GM18505 (cell line): ENCODE data around the gene DMGDH.

Experiments used
- ATAC-seq: cut with Tn5 transposase; IDR thresholded peaks from one replicate; pipeline ENCODE4 v1.9.1; 2021; ENCODE audit not compliant: unreplicated experiment
- POLR2A ChIP-seq: IDR thresholded peaks from 4 replicates; pipeline ENCODE4 v1.6.1; 2011; ENCODE audit warnings: borderline replicate concordance; ENCODE audit not compliant: insufficient read depth, insufficient read length; ENCODE audit errors: extremely low read depth

The DMGDH gene

DNA sequence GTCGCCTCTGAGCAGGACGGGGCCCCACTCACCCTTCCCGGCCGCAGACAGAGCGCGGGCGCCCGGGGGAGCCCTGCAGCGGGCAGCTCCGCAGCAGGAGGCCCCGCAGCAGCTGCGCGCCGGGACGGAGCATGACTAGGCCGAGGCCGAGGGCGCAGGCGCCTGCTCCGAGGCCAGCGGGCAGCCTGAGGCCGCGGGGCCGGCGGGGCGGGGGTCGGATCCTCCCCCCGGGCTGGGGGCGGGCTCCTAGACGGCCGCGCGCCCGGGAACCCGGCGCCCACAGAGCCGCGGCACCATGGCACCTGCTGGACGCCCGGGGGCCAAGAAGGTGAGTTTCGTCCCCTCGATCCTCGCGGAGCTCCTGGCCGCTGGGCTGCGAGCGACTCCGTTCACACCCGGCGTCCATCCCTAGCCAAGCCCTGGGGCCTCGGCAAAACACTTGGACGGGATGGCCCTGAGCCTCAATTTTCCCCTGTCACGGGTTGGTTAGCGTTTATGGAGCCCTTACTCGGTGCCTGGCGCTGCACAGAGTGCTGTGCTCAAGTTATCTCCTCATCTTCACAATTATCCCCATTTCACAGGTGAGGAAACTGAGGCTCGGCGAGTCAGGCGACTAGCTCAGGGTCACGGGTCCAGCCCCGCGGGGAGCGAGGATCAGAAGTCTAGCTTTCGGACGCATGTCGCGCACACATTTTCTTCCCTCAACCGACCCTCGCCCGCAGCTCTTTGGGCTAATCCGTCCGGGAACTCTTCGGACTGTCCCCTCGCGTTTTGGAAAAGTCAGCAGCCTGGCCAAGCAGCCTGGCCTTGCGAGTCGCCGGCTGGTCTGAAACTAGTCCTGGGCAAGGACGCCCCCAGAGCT lies at the start of gene DMGDH, which contains the start of gene BHMT2:
TSS of gene DMGDH (minus strand) at position 187 of the 862 bp plus-strand sequence. CDS start at position 133, 54 bp downstream.
TSS of gene BHMT2 (plus strand) at position 280 of the 862 bp plus-strand sequence. CDS start at position 296, 16 bp downstream.
- no peak for ATAC-seq
- no peak for TF ChIP-seq POLR2A

DNA sequence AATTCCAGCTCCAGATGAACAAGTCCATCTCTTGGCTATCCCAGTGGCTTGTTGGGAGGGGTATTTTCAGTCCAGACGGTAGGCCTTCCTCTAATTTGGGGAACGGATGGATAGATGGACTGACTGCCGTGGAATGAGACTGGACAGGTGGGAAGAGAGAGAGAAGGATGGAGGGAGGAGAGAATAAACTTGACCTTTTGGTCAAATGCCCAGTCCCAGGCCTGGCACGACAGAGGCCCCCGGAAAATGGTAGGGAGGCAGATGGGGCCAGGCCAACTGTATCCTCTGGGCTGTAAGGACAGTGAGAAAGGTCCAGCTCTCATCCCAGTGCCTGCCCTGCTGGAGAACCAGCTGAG lies 43.2 kb upstream of the DMGDH start:
- TF ChIP-seq POLR2A, result no peak
- ATAC-seq, result no peak

GRCh38 chr5:79111960-79112702 lies 42.7 kb upstream of the DMGDH start:
- no peak for TF ChIP-seq POLR2A
- ATAC-seq, result no peak

- ATAC-seq, result no peak
- no peak for TF ChIP-seq POLR2A
Observed at GRCh38 chr5:79111387-79111959, 42.0 kb upstream of the DMGDH start, which contains the start of gene BHMT. Gene BHMT (plus strand): TSS chr5:79111809. CDS start chr5:79111886, 77 bp downstream.

DNA sequence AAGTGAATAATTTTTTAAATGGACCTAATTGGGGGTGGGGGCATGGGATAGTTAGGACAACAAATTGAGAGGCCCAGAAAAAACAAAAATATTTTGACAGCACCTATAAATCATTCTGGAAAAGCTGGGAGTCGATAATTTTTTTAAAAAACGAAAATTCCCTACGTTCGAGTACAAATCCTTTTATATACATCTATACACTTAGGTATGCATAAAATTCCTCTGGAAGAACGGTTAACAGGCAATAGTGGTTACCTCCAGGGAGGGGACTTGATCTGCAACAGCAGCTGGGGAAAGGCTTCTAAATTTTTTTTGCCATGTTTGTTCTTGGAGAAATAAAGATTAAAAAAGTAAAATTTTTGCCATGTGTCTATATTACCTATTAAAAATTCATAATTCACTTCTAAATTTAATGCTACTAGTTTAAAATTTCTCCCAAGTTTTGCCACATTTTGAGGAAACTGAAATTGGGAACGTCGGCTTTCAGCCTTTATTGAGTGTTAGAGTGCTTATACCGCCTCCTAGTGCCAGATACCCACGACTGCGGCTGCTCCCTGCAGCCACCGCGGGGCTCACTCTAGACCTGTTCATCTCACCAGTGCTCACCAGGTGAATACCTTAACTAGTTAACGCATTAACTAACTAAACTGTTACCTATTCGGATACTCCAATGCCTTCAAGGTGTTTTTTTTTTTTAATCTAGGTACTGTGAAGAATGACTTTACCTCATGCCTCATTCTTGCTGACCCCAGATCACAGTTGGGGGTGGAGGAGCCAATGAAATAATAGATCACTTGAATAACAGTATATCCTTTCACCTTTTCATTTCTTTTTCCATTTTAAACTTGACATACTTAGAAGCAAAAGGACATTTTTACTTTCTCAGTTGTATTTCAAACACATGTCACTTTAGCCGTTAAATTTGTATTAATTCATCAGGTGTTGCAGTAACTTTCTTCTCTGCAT lies 40.3 kb upstream of the DMGDH start:
- ATAC-seq, result no peak
- no peak for TF ChIP-seq POLR2A

- TF ChIP-seq POLR2A, result no peak
- no peak for ATAC-seq
Observed at GRCh38 chr5:79108792-79109191, 39.3 kb upstream of the DMGDH start.

DNA sequence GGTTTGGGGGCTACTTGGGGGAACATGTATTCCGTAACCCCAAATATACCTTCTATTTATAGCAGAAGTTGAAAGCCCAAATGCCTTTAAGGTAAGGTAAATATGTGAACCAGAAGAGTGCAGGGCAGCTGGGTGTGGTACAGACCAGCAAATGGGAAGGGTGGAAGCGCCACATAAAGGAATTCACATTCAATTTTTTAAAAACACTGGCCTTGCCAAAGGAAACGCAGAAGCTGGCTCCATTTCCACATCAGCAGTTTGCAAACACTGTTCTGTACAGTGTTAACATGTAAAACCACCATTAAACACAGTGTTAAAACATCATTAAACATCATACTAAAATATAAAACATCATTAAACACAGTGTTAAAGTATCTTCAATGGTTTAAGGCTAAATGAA lies 38.6 kb upstream of the DMGDH start:
- no peak for TF ChIP-seq POLR2A
- no peak for ATAC-seq

DNA sequence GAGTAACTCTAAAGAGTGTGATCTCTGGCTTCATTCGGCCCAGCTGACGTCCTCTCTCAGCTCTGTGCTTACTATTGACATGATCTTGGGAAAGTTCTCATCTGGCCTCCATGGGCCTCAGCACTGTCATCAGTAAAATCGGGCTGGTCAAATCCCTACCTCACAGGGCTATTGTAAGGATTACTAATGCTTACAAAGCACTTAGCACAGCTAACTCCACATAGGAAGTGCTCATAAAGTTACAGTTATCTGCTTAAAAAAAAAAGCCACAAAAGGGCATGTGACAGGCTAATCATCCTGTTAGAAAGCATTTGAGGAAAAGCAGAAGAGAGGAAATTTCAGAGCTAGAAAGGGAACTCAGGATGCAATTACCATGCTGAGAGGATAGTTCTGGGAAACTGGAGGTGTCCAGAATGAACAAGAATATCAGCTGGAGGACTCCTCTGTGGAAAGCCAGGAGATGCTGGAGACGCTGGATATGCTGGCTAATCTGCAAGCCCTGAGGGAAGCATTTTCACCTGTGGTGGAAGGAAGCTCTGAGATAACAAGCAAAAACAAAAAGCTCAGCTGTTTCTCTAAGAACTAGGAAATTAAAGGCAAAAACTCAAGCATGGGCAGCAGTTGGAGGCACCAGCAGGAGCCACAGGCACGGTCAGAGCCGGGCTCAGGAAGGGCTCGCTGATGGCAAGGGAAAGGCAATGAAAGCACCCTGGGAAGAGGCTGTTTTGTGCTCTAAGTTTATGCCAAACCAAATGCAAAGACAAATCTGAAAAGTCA lies 37.7 kb upstream of the DMGDH start:
- no peak for TF ChIP-seq POLR2A
- no peak for ATAC-seq

DNA sequence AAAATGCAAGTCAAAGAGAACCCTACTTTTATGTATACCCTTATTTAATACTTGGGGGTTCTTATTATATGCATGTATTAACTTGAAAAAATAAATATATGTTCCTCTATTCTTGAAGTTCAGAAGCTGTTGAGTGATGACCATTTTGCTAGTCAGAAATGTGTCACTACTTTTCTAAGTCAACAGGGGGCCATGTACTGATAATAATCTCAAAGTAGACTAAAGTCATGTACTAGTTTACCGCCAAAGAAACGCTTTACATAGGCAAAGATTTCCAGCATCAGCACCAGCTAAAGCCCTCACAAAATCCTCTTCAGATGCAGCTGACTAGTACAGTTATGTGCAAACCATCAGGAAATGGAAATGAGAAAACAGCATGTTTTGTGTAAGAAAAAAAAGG lies 36.4 kb upstream of the DMGDH start:
- no peak for TF ChIP-seq POLR2A
- ATAC-seq, result no peak

- ATAC-seq, result no peak
Observed at GRCh38 chr5:79093762-79094161, 24.3 kb upstream of the DMGDH start.

GRCh38 chr5:79091064-79091463 lies 21.6 kb upstream of the DMGDH start:
- no peak for TF ChIP-seq POLR2A
- ATAC-seq, result no peak

More at GRCh38 chr5:79093762-79094161, 24.3 kb upstream of the DMGDH start:
- no peak for TF ChIP-seq POLR2A

DNA sequence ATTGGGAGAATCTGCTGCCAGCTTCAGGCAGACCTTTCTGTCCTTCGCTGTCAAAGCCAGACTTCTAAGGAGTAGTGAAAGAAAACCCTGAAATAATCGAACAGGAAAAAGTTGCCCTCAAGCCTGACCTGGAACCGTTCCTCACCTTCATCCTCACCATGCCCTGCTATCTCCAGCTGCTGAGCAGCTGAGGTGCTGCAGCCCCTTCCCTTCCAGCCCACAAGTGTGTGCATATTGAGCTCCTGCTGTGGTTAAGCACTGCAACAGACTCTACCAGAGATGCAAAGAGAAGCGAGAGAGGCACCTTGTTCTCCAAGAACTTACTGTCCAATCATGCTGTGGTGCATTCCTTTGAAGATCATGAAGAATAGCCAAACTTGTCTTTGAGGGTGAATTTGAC lies 19.0 kb upstream of the DMGDH start:
- no peak for TF ChIP-seq POLR2A
- ATAC-seq, result no peak
